GM18867 (cell line): ENCODE results near the gene SOX5.

Source experiments
- ATAC-seq: cut with Tn5 transposase; IDR thresholded peaks from one replicate; pipeline ENCODE4 v1.9.1; 2021; ENCODE audit warnings: mild to moderate bottlenecking, moderate library complexity; ENCODE audit not compliant: unreplicated experiment

SOX5 gene

GRCh38 chr12:23949348-23950209, at the start of gene SOX5:
TSS of gene SOX5 (minus strand) at chr12:23949670. CDS start at chr12:23949601, 69 bp downstream.
- ATAC-seq: no peak

- no peak for ATAC-seq
Measured at GRCh38 chr12:23987046-23987445, 37.6 kb upstream of the SOX5 start.

GRCh38 chr12:23980826-23981225, 31.4 kb upstream of the SOX5 start:
- no peak for ATAC-seq

GRCh38 chr12:23964812-23965211, 15.3 kb upstream of the SOX5 start:
- ATAC-seq: no peak

- ATAC-seq: no peak
Measured at GRCh38 chr12:23959826-23960225, 10.4 kb upstream of the SOX5 start.

GRCh38 chr12:23954332-23954731, 4.9 kb upstream of the SOX5 start:
- no peak for ATAC-seq

GRCh38 chr12:23952071-23952470, 2.6 kb upstream of the SOX5 start:
- no peak for ATAC-seq

- no peak for ATAC-seq
Measured at GRCh38 chr12:23950775-23951451, 1.4 kb upstream of the SOX5 start.

GRCh38 chr12:23950210-23950774, 822 bp upstream of the SOX5 start:
- no peak for ATAC-seq

- ATAC-seq: no peak
Measured at GRCh38 chr12:23948291-23948690, 1.2 kb downstream of the SOX5 start.

GRCh38 chr12:23947395-23947794, 2.1 kb downstream of the SOX5 start:
- ATAC-seq: no peak

- ATAC-seq: no peak
Measured at GRCh38 chr12:23945249-23945648, 4.2 kb downstream of the SOX5 start.

- ATAC-seq: no peak
Measured at GRCh38 chr12:23944067-23944466, 5.4 kb downstream of the SOX5 start.

- no peak for ATAC-seq
Measured at GRCh38 chr12:23942841-23943240, 6.6 kb downstream of the SOX5 start.

GRCh38 chr12:23941780-23942179, 7.7 kb downstream of the SOX5 start:
- no peak for ATAC-seq

GRCh38 chr12:23938422-23938821, 11.0 kb downstream of the SOX5 start:
- ATAC-seq: no peak

- ATAC-seq: no peak
Measured at GRCh38 chr12:23931176-23931575, 18.3 kb downstream of the SOX5 start.

GRCh38 chr12:23930599-23930998, 18.9 kb downstream of the SOX5 start:
- no peak for ATAC-seq

- no peak for ATAC-seq
Measured at GRCh38 chr12:23929906-23930305, 19.6 kb downstream of the SOX5 start.

- ATAC-seq: no peak
Measured at GRCh38 chr12:23927907-23928306, 21.6 kb downstream of the SOX5 start.

- ATAC-seq: peak; percentile 59
Measured at GRCh38 chr12:23921099-23921856, 28.2 kb downstream of the SOX5 start.
